Loucy (cell line): ENCODE measurements around the gene NRXN3.

ENCODE experiments used
- EZH2phosphoT487 ChIP-seq: fragments of 200-600 bp; IDR thresholded peaks from 2 replicates; pipeline ENCODE4 v1.6.1; 2018; ENCODE audit warnings: antibody characterized with exemption, mild to moderate bottlenecking, moderate library complexity, borderline replicate concordance
- TF ChIP-seq, protein P1 (sequence below): fragments of 200-600 bp; sonication (generic); conservative IDR thresholded peaks from 2 replicates; pipeline ENCODE4 v1.5.1; 2014; ENCODE audit warnings: mild to moderate bottlenecking, antibody characterized with exemption, low read length

DNA sequence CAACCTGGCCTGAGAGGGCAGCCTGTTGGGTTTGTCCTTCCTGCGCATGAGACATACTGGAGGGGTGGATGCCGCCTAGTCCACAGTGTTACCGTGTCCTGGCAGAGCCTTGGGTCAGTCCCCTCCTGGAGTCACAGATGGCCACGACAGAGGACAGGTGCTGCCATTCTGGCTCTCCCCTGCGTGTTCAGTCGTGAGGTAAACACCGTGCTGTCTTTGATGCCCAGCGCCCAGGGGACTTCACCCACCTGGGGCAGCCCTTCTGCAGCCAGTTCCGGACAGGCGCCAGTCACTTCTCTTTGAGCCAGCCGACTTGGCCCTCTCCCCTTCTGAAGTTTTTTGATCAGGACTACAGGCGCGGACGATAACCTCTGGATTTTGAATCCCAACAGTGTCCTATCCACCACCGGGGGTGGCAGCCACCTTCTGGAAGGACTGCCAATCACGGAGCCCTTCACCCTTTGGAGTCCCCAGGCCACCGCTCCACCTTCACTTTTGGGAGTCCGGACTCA lies 1108.2 kb downstream of the NRXN3 start:
- TF ChIP-seq, protein P1, sequence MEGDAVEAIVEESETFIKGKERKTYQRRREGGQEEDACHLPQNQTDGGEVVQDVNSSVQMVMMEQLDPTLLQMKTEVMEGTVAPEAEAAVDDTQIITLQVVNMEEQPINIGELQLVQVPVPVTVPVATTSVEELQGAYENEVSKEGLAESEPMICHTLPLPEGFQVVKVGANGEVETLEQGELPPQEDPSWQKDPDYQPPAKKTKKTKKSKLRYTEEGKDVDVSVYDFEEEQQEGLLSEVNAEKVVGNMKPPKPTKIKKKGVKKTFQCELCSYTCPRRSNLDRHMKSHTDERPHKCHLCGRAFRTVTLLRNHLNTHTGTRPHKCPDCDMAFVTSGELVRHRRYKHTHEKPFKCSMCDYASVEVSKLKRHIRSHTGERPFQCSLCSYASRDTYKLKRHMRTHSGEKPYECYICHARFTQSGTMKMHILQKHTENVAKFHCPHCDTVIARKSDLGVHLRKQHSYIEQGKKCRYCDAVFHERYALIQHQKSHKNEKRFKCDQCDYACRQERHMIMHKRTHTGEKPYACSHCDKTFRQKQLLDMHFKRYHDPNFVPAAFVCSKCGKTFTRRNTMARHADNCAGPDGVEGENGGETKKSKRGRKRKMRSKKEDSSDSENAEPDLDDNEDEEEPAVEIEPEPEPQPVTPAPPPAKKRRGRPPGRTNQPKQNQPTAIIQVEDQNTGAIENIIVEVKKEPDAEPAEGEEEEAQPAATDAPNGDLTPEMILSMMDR, result no peak
- TF ChIP-seq EZH2phosphoT487, result no peak
